ENCODE data around the gene STIL.

STIL gene

GRCh38 chr1:47215713-47216112, 98.2 kb downstream of the STIL start:
- TF ChIP-seq SUZ12 (IDR thresholded peaks at IDR 0.05; ENCODE audit: extremely low read depth, insufficient read depth, insufficient read length) (no peak), ZNF274 (IDR thresholded peaks at IDR 0.05; ENCODE audit: low read depth, low read length) (no peak), YY1 (IDR thresholded peaks at IDR 0.05; ENCODE audit: insufficient read depth, insufficient read length) (no peak)

DNA sequence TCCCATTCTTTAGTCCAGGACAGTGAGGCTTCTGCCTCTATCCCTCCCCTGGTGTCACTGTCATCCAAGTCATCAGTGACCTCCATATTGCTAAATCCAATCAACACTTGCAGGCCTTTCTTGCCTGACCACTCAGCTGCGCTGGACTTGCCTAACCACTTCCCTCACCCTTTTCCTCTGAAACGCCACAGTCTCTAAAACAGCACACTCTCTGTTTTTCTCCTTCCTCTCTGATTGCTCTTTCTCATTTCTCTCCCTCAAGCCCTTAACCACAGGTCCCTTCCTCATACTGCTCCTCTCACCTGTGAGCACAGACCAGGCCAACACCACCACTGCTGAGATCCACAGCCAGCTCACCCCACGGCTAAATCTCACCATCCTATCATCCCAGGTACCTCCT, 99.4 kb downstream of the STIL start:
- Histone ChIP-seq H3K9me3 (ENCODE audit: insufficient read depth, low read length) (peaks cover 11% of the 10 kb centered on the region; the same call in 1 of the 2 replicates), H3K9ac (ENCODE audit: insufficient read length, low read depth) (no peak overlapping the region), H3K4me3 (ENCODE audit: insufficient read length, low read depth) (no peak overlapping the region), H3K4me1 (ENCODE audit: insufficient read depth, insufficient read length) (peaks cover 13% of the 10 kb centered on the region), H3K36me3 (ENCODE audit: insufficient read depth, insufficient read length, low read length) (no peaks in the 10 kb centered on the region), H3K27me3 (ENCODE audit: insufficient read depth, insufficient read length) (peaks cover 15% of the 10 kb centered on the region)
- TF ChIP-seq ZNF274 (IDR thresholded peaks at IDR 0.05; ENCODE audit: low read depth, low read length) (no peak), YY1 (IDR thresholded peaks at IDR 0.05; ENCODE audit: insufficient read depth, insufficient read length) (no peak), SUZ12 (IDR thresholded peaks at IDR 0.05; ENCODE audit: extremely low read depth, insufficient read depth, insufficient read length) (no peak)
- no peak for DNase-seq (ENCODE audit: low read depth, low spot score)

More at GRCh38 chr1:47215713-47216112, 98.2 kb downstream of the STIL start:
- H3K9ac ChIP-seq (ENCODE audit: insufficient read length, low read depth), result no peak overlapping the region
- peaks cover 11% of the 10 kb centered on the region for H3K4me1 ChIP-seq (ENCODE audit: insufficient read depth, insufficient read length)
- H3K9me3 ChIP-seq (ENCODE audit: insufficient read depth, low read length), result peaks cover under 1% of the 10 kb centered on the region; the same call in 1 of the 2 replicates
- no peak for DNase-seq (ENCODE audit: low read depth, low spot score)
- H3K4me3 ChIP-seq (ENCODE audit: insufficient read length, low read depth), result no peak overlapping the region
- peaks cover 15% of the 10 kb centered on the region for H3K27me3 ChIP-seq (ENCODE audit: insufficient read depth, insufficient read length)
- H3K36me3 ChIP-seq (ENCODE audit: insufficient read depth, insufficient read length, low read length), result no peaks in the 10 kb centered on the region

GRCh38 chr1:47213230-47213963, 100.5 kb downstream of the STIL start:
- TF ChIP-seq ZNF274 (IDR thresholded peaks at IDR 0.05; ENCODE audit: low read depth, low read length), result no peak
- TF ChIP-seq YY1 (IDR thresholded peaks at IDR 0.05; ENCODE audit: insufficient read depth, insufficient read length), result no peak
- no peak for TF ChIP-seq SUZ12 (IDR thresholded peaks at IDR 0.05; ENCODE audit: extremely low read depth, insufficient read depth, insufficient read length)
- Histone ChIP-seq H3K27me3 (ENCODE audit: insufficient read depth, insufficient read length) (peaks cover 15% of the 10 kb centered on the region), H3K9me3 (ENCODE audit: insufficient read depth, low read length) (peaks cover 11% of the 10 kb centered on the region; the same call in 1 of the 2 replicates), H3K9ac (ENCODE audit: insufficient read length, low read depth) (no peak overlapping the region), H3K4me3 (ENCODE audit: insufficient read length, low read depth) (no peak overlapping the region), H3K36me3 (ENCODE audit: insufficient read depth, insufficient read length, low read length) (no peaks in the 10 kb centered on the region), H3K4me1 (ENCODE audit: insufficient read depth, insufficient read length) (peaks cover 23% of the 10 kb centered on the region)
- no peak for DNase-seq (ENCODE audit: low read depth, low spot score)

- no peak for DNase-seq (ENCODE audit: low read depth, low spot score)
- H3K36me3 ChIP-seq (ENCODE audit: insufficient read depth, insufficient read length, low read length), result no peaks in the 10 kb centered on the region
- no peak overlapping the region for H3K4me3 ChIP-seq (ENCODE audit: insufficient read length, low read depth)
- peaks cover 11% of the 10 kb centered on the region; the same call in 1 of the 2 replicates for H3K9me3 ChIP-seq (ENCODE audit: insufficient read depth, low read length)
- peaks cover 26% of the 10 kb centered on the region for H3K4me1 ChIP-seq (ENCODE audit: insufficient read depth, insufficient read length)
- no peak overlapping the region for H3K9ac ChIP-seq (ENCODE audit: insufficient read length, low read depth)
- TF ChIP-seq YY1 (IDR thresholded peaks at IDR 0.05; ENCODE audit: insufficient read depth, insufficient read length) (no peak), ZNF274 (IDR thresholded peaks at IDR 0.05; ENCODE audit: low read depth, low read length) (no peak), SUZ12 (IDR thresholded peaks at IDR 0.05; ENCODE audit: extremely low read depth, insufficient read depth, insufficient read length) (no peak)
- H3K27me3 ChIP-seq (ENCODE audit: insufficient read depth, insufficient read length), result peaks cover 13% of the 10 kb centered on the region
Measured at GRCh38 chr1:47212636-47213229, 101.2 kb downstream of the STIL start.

GRCh38 chr1:47211796-47212269, 102.1 kb downstream of the STIL start:
- DNase-seq (ENCODE audit: low read depth, low spot score), result no peak
- H3K36me3 ChIP-seq (ENCODE audit: insufficient read depth, insufficient read length, low read length), result no peaks in the 10 kb centered on the region
- H3K9me3 ChIP-seq (ENCODE audit: insufficient read depth, low read length), result peaks cover 11% of the 10 kb centered on the region; the same call in 1 of the 2 replicates
- peaks cover 20% of the 10 kb centered on the region for H3K27me3 ChIP-seq (ENCODE audit: insufficient read depth, insufficient read length)
- peaks cover 27% of the 10 kb centered on the region for H3K4me1 ChIP-seq (ENCODE audit: insufficient read depth, insufficient read length)
- H3K9ac ChIP-seq (ENCODE audit: insufficient read length, low read depth), result no peak overlapping the region
- H3K4me3 ChIP-seq (ENCODE audit: insufficient read length, low read depth), result no peak overlapping the region
- TF ChIP-seq YY1 (IDR thresholded peaks at IDR 0.05; ENCODE audit: insufficient read depth, insufficient read length) (no peak), SUZ12 (IDR thresholded peaks at IDR 0.05; ENCODE audit: extremely low read depth, insufficient read depth, insufficient read length) (no peak), ZNF274 (IDR thresholded peaks at IDR 0.05; ENCODE audit: low read depth, low read length) (no peak)

DNA sequence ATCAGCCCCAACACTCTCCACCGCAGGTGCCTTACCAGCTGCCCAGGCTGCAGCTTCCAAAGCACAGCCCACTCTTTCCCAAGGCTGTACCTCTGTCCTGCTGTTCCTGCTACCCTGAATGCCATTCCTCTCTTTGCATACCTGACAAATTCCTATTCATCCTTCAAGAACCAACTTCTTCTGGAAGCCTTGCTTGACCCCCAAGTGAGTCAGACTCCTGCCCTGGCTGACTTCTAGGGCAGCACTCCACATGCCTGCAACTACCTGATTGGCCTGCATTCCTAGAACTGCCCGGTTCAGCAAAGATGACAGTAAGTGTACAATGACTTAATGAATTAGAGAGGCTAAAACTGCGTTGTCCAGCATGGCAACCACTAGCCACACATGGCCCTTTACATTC, 103.3 kb downstream of the STIL start:
- no peak for TF ChIP-seq ZNF274 (IDR thresholded peaks at IDR 0.05; ENCODE audit: low read depth, low read length)
- no peak for TF ChIP-seq SUZ12 (IDR thresholded peaks at IDR 0.05; ENCODE audit: extremely low read depth, insufficient read depth, insufficient read length)
- TF ChIP-seq YY1 (IDR thresholded peaks at IDR 0.05; ENCODE audit: insufficient read depth, insufficient read length), result no peak

GRCh38 chr1:47209725-47210325, 104.1 kb downstream of the STIL start:
- no peak for DNase-seq (ENCODE audit: low read depth, low spot score)
- H3K9me3 ChIP-seq (ENCODE audit: insufficient read depth, low read length), result peaks cover 11% of the 10 kb centered on the region; the same call in 1 of the 2 replicates
- no peak overlapping the region for H3K4me3 ChIP-seq (ENCODE audit: insufficient read length, low read depth)
- TF ChIP-seq SUZ12 (IDR thresholded peaks at IDR 0.05; ENCODE audit: extremely low read depth, insufficient read depth, insufficient read length) (no peak), YY1 (IDR thresholded peaks at IDR 0.05; ENCODE audit: insufficient read depth, insufficient read length) (no peak), ZNF274 (IDR thresholded peaks at IDR 0.05; ENCODE audit: low read depth, low read length) (no peak)
- H3K36me3 ChIP-seq (ENCODE audit: insufficient read depth, insufficient read length, low read length), result no peaks in the 10 kb centered on the region
- peaks cover 27% of the 10 kb centered on the region for H3K4me1 ChIP-seq (ENCODE audit: insufficient read depth, insufficient read length)
- H3K27me3 ChIP-seq (ENCODE audit: insufficient read depth, insufficient read length), result peaks cover 22% of the 10 kb centered on the region
- no peak overlapping the region for H3K9ac ChIP-seq (ENCODE audit: insufficient read length, low read depth)

More for the DNA sequence above, 103.3 kb downstream of the STIL start:
- H3K36me3 ChIP-seq (ENCODE audit: insufficient read depth, insufficient read length, low read length), result no peaks in the 10 kb centered on the region
- peaks cover 22% of the 10 kb centered on the region for H3K27me3 ChIP-seq (ENCODE audit: insufficient read depth, insufficient read length)
- H3K4me1 ChIP-seq (ENCODE audit: insufficient read depth, insufficient read length), result peaks cover 27% of the 10 kb centered on the region
- H3K9ac ChIP-seq (ENCODE audit: insufficient read length, low read depth), result no peak overlapping the region
- peaks cover 11% of the 10 kb centered on the region; the same call in 1 of the 2 replicates for H3K9me3 ChIP-seq (ENCODE audit: insufficient read depth, low read length)
- no peak for DNase-seq (ENCODE audit: low read depth, low spot score)
- H3K4me3 ChIP-seq (ENCODE audit: insufficient read length, low read depth), result no peak overlapping the region
